ENCODE results near the gene HSFY1. TPM values are rescaled to one million over a fixed set of nuclear protein-coding genes. Genes with fewer than 3 reads are reported as not detected.
"Not testable (repeated sequence)": the region's sequence is repeated elsewhere in the genome, so short reads cannot be mapped to it uniquely, and the experiment has no call there.

The HSFY1 gene, protein sequence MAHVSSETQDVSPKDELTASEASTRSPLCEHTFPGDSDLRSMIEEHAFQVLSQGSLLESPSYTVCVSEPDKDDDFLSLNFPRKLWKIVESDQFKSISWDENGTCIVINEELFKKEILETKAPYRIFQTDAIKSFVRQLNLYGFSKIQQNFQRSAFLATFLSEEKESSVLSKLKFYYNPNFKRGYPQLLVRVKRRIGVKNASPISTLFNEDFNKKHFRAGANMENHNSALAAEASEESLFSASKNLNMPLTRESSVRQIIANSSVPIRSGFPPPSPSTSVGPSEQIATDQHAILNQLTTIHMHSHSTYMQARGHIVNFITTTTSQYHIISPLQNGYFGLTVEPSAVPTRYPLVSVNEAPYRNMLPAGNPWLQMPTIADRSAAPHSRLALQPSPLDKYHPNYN
- total RNA-seq = not detected

DNA sequence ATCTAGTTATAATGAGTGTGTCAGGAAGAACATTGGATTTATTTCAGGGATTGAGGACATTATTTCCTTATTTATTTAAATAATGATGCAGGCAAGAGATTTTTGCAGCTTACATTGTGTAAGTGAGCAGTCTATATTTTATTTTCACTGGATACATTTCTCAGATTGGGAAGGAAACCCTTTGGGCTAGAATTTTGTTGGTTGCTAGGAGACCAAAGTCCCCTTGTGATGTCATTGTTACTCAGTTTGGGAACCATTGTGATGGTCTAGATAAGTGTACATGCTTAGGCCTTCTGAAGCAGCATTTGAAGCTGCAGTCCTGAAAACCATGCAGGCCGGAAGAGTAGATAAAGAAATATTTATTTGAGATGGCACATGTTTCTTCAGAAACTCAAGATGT, at the start of gene HSFY1:
HSFY1 (plus strand) TSS at position 301 of the 400 bp plus-strand sequence; CDS start at position 369, 68 bp downstream.
- DNase-seq = not testable (repeated sequence)

DNA sequence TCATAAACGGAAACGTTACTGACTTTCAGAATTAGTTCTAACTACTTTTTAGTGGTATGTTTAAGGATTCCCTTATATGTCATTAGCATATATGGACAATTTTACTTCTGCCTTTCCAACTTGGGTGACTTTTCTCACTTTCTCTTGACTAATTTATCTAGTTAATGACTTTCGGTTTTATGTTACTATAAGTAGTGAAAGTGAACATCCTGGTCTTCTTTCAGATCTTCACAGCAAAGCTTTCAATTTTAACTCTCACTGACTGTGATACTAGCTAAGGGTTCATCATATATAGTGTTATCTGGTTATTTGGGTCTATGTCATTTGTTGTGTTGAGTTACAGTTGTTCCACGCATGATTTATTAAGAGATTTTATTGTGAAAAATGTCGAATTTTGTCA, 42.3 kb upstream of the HSFY1 start:
- not testable (repeated sequence) for DNase-seq

DNA sequence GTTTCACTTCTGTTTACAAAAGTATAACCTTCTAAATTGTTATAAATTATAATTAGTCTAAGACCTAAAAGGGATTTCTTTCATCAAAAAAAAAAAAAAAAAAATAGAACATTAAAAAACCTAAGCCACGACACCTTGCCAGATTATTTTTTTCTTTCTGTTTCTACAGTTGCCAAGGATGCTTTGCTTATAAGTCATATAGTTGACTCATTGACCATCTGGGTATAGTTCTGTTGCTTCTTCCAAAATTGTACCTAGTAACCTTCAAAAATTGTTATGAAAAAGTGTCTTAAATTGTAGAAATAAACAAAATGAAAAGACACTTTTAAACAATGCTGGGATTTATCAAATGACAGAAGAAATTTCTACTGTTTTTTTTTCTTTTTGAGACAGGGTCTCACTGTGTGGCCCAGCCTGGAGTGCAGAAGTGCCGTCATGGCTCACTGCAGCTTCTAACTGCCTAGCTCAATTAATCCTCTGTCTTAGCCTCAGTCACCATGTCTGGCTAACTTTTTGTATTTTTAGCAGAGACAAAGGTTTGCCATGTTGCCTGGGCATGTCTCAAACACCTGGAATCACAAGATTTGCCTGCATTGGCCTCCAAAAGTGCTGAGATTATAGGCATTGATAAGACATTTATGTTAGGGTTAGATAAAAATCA, 15.4 kb upstream of the HSFY1 start:
- DNase-seq = not testable (repeated sequence)

DNA sequence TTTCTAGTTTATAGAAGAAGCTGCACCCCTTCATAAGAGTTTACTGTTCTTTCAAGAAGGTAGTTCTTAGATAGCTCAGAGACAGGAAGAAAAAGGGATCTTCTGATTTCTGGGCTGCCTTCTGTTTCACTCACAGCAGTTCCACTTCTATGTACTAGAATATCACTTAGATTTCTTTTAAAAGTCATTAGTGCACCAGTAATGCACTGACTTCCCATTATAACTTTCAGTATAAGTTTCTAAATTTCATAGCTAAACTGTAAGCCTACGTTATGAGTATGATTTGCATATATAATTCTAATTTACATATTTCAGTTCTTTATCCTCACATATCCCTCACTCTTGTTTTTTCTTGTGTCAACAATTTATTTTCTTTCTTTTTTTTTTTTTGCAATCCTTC, 7.6 kb upstream of the HSFY1 start:
- DNase-seq = not testable (repeated sequence)

DNA sequence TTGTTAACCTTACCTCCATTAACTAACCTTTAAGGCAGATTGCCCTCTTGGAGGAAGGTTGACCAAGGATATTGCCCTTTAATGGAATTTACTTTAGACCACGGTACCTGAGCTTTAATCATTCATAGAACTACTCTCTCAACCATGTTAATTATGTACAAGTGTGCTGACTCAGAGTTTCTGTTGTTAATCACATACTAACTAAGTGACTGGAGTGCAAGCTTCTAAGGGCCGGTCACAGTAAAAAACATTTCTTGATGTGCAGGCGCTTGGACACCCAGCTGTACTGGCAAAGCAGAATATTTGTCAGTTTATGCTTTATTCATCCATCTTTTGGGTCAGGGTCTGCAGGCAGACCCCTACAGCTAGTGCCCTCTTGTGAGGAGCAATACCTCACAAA, 6.6 kb downstream of the HSFY1 start:
- not testable (repeated sequence) for DNase-seq

DNA sequence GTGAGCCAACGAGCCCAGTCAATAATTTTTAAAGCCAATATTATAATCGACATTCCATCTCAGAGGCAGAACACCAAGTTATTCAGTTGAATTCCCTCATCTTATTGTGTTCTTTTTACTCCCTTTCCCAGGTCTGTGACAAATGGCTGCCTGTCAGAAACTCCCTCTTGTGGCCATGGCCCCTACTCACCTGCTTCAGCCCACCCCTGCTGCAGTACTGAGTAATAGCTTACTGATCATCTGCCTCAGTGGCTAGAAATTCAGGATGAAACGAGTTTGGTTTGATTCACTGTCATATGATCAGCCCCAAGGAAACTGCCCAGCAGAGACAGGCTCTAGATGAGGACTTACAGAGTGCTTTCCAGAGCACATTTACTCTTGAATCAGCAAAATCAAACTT, 19.4 kb downstream of the HSFY1 start:
- DNase-seq = not testable (repeated sequence)

Small RNAs within 50 kb of the gene (small RNA-seq; reads per million reads assigned to genes)
- not detected for gene GPM6BP1
- gene PRYP5 = not detected

Other genes with a start within 250 kb of the HSFY1 start
- gene HSFY2, start 227.0 kb downstream of the HSFY1 start, total RNA-seq = not detected